K562 (cell line): ENCODE data around the gene UBE2H. TPM values are rescaled to one million over a fixed set of nuclear protein-coding genes. Genes with fewer than 3 reads are reported as not detected.

ENCODE experiments used
- ATAC-seq: fragments of 200-7000 bp; cut with Tn5 transposase; 3 replicates; pipeline ENCODE4 v1.9.1; 2020; ENCODE audit warnings: moderate library complexity
- BruUV-seq: library from RNA; stranded (reverse); fragments of 400-500 nt; replicated peaks from 2 replicates; lab custom pipeline; 2021; lab: Mats Ljungman, UMichigan
- CTCF ChIA-PET: fragments of 300-600 bp; formaldehyde crosslinking; extraction: SDS; loops from one replicate; lab custom pipeline; 2021; ENCODE audit warnings: low intra/inter-chr PET ratio; lab: Yijun Ruan, JAX
- POLR2A ChIA-PET: fragments of 300-600, 350-650 bp; sonication (Branson Sonifier 250); formaldehyde crosslinking; extraction: SDS; loops from one replicate; lab custom pipeline; 2021; ENCODE audit warnings: antibody characterized with exemption, inconsistent platforms; lab: Yijun Ruan, JAX
- DNase-seq, 4 experiments: peaks; one replicate each; pipeline versions ENCODE4 v3.0.0 to v3.0.0-alpha.2; 2011 to 2018; ENCODE audit warnings: low spot score in 3 of 4, mixed read lengths in 3 of 4; ENCODE audit errors: extremely low read depth in 1 of 4
- FAIRE-seq: peaks from 2 replicates; lab custom pipeline; 2011; peaks lifted over from hg19 to GRCh38; lab: Jason Lieb, UNC
- H2AFZ ChIP-seq: 2 replicates; pipeline ENCODE4 v1.6.0; 2011; ENCODE audit warnings: low read depth, low read length, control low read depth, inconsistent platforms
- H3K27ac ChIP-seq: fragments of 200-600 bp; 3 replicates; pipeline ENCODE4 v1.8.0; 2011; ENCODE audit warnings: low read depth, mild to moderate bottlenecking, control low read depth, inconsistent platforms, low read length, moderate library complexity, mixed read lengths; ENCODE audit errors: extremely low read depth
- H3K27me3 ChIP-seq, 2 experiments: fragments of 300-600 bp in 1 of 2; 2 replicates in 1 of 2; 3 replicates in 1 of 2; pipeline versions ENCODE4 v1.6.0 to v1.8.0; 2011; ENCODE audit warnings: inconsistent platforms in 2 of 2, low read length in 2 of 2, mild to moderate bottlenecking in 1 of 2, mixed read lengths in 1 of 2, moderate library complexity in 1 of 2; ENCODE audit not compliant: control insufficient read depth in 2 of 2, insufficient read depth in 2 of 2
- H3K36me3 ChIP-seq: fragments of 300-600 bp; 3 replicates; pipeline ENCODE4 v1.8.0; 2011; ENCODE audit warnings: mild to moderate bottlenecking, low read length, inconsistent platforms; ENCODE audit not compliant: control insufficient read depth, insufficient read depth
- H3K4me1 ChIP-seq, 2 experiments: fragments of 200-600 bp in 1 of 2; replicated peaks in 1 of 2; 2 replicates in 1 of 2; 3 replicates in 1 of 2; pipeline versions ENCODE4 v1.5.1 to v1.8.0; 2011; ENCODE audit warnings: inconsistent platforms in 2 of 2, low read length in 2 of 2, mild to moderate bottlenecking in 1 of 2, mixed read lengths in 1 of 2, moderate library complexity in 1 of 2; ENCODE audit not compliant: control insufficient read depth in 2 of 2, insufficient read depth in 2 of 2
- H3K4me2 ChIP-seq: 2 replicates; pipeline ENCODE4 v1.6.1; 2011; ENCODE audit warnings: low read length, control low read depth, inconsistent platforms, mixed read lengths; ENCODE audit not compliant: insufficient read depth
- H3K4me3 ChIP-seq: fragments of 200-600 bp; sonication (generic), shearing (Covaris generic); 2 replicates; pipeline ENCODE4 v1.5.1; 2016; ENCODE audit warnings: control low read depth, inconsistent platforms
- H3K79me2 ChIP-seq: fragments of 200-600 bp; 3 replicates; pipeline ENCODE4 v1.8.0; 2011; ENCODE audit warnings: low read length, inconsistent platforms; ENCODE audit not compliant: control insufficient read depth, insufficient read depth
- H3K9ac ChIP-seq, 2 experiments: 2 replicates each; pipeline versions ENCODE4 v1.6.0 to v1.6.1; 2011; ENCODE audit warnings: low read depth in 2 of 2, low read length in 2 of 2, control low read depth in 1 of 2, inconsistent platforms in 1 of 2, mild to moderate bottlenecking in 1 of 2, mixed read lengths in 1 of 2; ENCODE audit not compliant: insufficient read depth in 1 of 2
- H3K9me1 ChIP-seq: one replicate; pipeline ENCODE4 v1.6.0; 2011; ENCODE audit warnings: inconsistent platforms, mild to moderate bottlenecking, low read length, moderate library complexity; ENCODE audit not compliant: control insufficient read depth, insufficient read depth
- H3K9me3 ChIP-seq: replicated peaks from 2 replicates; pipeline ENCODE4 v1.5.1; 2011; ENCODE audit warnings: low read depth, low read length, inconsistent platforms; ENCODE audit not compliant: control insufficient read depth, insufficient read depth
- H4K20me1 ChIP-seq: replicated peaks from 2 replicates; pipeline ENCODE4 v1.6.1; 2011; ENCODE audit warnings: low read length, inconsistent platforms, mixed read lengths; ENCODE audit not compliant: control insufficient read depth, insufficient read depth
- BCL6 ChIP-seq: fragments of 250-450 bp; sonication (Bioruptor Pico); IDR thresholded peaks from 2 replicates; pipeline ENCODE4 v1.4.0; 2020
- E2F1 ChIP-seq: sonication (generic); formaldehyde crosslinking; IDR thresholded peaks from 2 replicates; pipeline ENCODE4 v1.8.1; 2023; ENCODE audit warnings: mild to moderate bottlenecking, missing genetic modification reagents, moderate library complexity
- EGR1 ChIP-seq: fragments of 450-650 bp; conservative IDR thresholded peaks from 2 replicates; pipeline ENCODE4 v1.6.1; 2017; ENCODE audit warnings: mild to moderate bottlenecking
- EWSR1 ChIP-seq: fragments of 450-650 bp; IDR thresholded peaks from 2 replicates; pipeline ENCODE4 v1.6.1; 2018; ENCODE audit warnings: borderline replicate concordance, mild to moderate bottlenecking, low read depth, moderate library complexity; ENCODE audit not compliant: partially characterized antibody
- GATAD2B ChIP-seq: fragments of 450-650 bp; IDR thresholded peaks from 2 replicates; pipeline ENCODE4 v1.6.1; 2017; ENCODE audit warnings: mild to moderate bottlenecking, borderline replicate concordance
- KLF13 ChIP-seq: fragments of 450-650 bp; IDR thresholded peaks from 2 replicates; pipeline ENCODE4 v1.6.1; 2016; ENCODE audit warnings: missing genetic modification characterization, low read depth, mild to moderate bottlenecking, missing compliant biosample characterization, moderate library complexity, borderline replicate concordance
- MAX ChIP-seq: sonication (generic); formaldehyde crosslinking; IDR thresholded peaks from 2 replicates; pipeline ENCODE4 v1.9.0; 2022; ENCODE audit warnings: mild to moderate bottlenecking, missing genetic modification reagents
- MCM2 ChIP-seq: fragments of 450-650 bp; IDR thresholded peaks from 2 replicates; pipeline ENCODE4 v1.6.1; 2017; ENCODE audit warnings: low read depth, mild to moderate bottlenecking
- NFXL1 ChIP-seq: fragments of 450-650 bp; formaldehyde crosslinking; IDR thresholded peaks from 2 replicates; pipeline ENCODE4 v1.4.0; 2021; ENCODE audit warnings: mild to moderate bottlenecking
- PBX2 ChIP-seq, 2 experiments: IDR thresholded peaks in 1 of 2; conservative IDR thresholded peaks in 1 of 2; 2 replicates each; pipeline ENCODE4 v1.6.1; 2016; ENCODE audit warnings: low read depth in 2 of 2, mild to moderate bottlenecking in 1 of 2, missing compliant biosample characterization in 1 of 2, missing genetic modification characterization in 1 of 2, moderate library complexity in 1 of 2
- PPARD ChIP-seq: fragments of 250-450 bp; sonication (Bioruptor Pico); IDR thresholded peaks from 2 replicates; pipeline ENCODE4 v1.8.0; 2022; ENCODE audit warnings: inconsistent platforms, mild to moderate bottlenecking, moderate library complexity
- RBM14 ChIP-seq: fragments of 200-400 bp; formaldehyde crosslinking; IDR thresholded peaks from 2 replicates; pipeline ENCODE4 v1.6.1; 2018; ENCODE audit warnings: low read depth, mild to moderate bottlenecking, low read length, moderate library complexity, borderline replicate concordance; ENCODE audit not compliant: insufficient read depth
- RCOR1 ChIP-seq, 2 experiments: IDR thresholded peaks; 2 replicates each; pipeline ENCODE4 v1.6.1; 2012; ENCODE audit warnings: low read depth in 2 of 2, low read length in 2 of 2, borderline replicate concordance in 1 of 2, improper control_type of control experiment in 1 of 2
- SLC30A9 ChIP-seq: fragments of 250-450 bp; sonication (Bioruptor Pico); IDR thresholded peaks from 2 replicates; pipeline ENCODE4 v1.8.0; 2022; ENCODE audit warnings: mild to moderate bottlenecking, moderate library complexity
- TAL1 ChIP-seq: fragments of 450-650 bp; IDR thresholded peaks from 2 replicates; pipeline ENCODE4 v1.6.1; 2016; ENCODE audit warnings: mild to moderate bottlenecking
- ZNF165 ChIP-seq: fragments of 250-450 bp; sonication (Bioruptor Pico); IDR thresholded peaks from 2 replicates; pipeline ENCODE4 v1.4.0; 2020; ENCODE audit warnings: borderline replicate concordance
- ZNF75A ChIP-seq: fragments of 450-650 bp; formaldehyde crosslinking; IDR thresholded peaks from 2 replicates; pipeline ENCODE4 v1.4.0; 2020; ENCODE audit warnings: mild to moderate bottlenecking
- WGBS: fragments of 100-300 bp; shearing (Covaris generic); methylation state at CpG from one replicate; pipeline ENCODE4 v1.1.6; 2016; ENCODE audit warnings: low coverage, mixed read lengths; ENCODE audit not compliant: insufficient coverage; ENCODE audit errors: missing lambda C conversion rate; 5-methylcytosine and 5-hydroxymethylcytosine counted together
- in situ Hi-C: fragments of 300-500 bp; cut with MboI; formaldehyde crosslinking; loops from 4 replicates; pipeline ENCODE4 v1.15.0; 2018; ENCODE audit warnings: inconsistent platforms, mixed read lengths
- intact Hi-C: fragments of 100-400 bp; cut with micrococcal nuclease; formaldehyde crosslinking; loops from 2 replicates; pipeline ENCODE4 v1.14.2; 2022
- polyA plus RNA-seq, 8 experiments: library from polyadenylated mRNA; depleted of rRNA in 4 of 8; stranded (reverse) in 5 of 8; unstranded in 3 of 8; fragments of >200 nt; fragmentation: Nextera tagmentation in 2 of 8; fragmentation: Illumina TruSeq in 1 of 8; extraction: Ambion mirVana in 2 of 8; extraction: Trizol in 1 of 8; gene quantifications; 2 replicates each; pipeline versions ENCODE4 v1.2.1 to v1.2.3, GENCODE V29; 2011 to 2014; ENCODE audit warnings: inconsistent platforms in 1 of 8, missing spikeins in 1 of 8
- total RNA-seq, 7 experiments: library from RNA; depleted of rRNA in 6 of 7; stranded (reverse); fragments of >200 nt in 6 of 7; fragmentation: Illumina TruSeq in 2 of 7; extraction: Trizol in 2 of 7; gene quantifications; 2 replicates each; pipeline versions ENCODE4 v1.2.1 to v1.2.3, GENCODE V29; 2011 to 2021; ENCODE audit warnings: low replicate concordance in 1 of 7

Gene UBE2H
- total and polyA plus RNA-seq, 9 of the 15 experiments (the other 6 are each of a cell fraction or from before 2014, with no cell fraction given) = 6.3 to 33.0 (median 13.3) TPM

- no peak for TF ChIP-seq GATAD2B
- no peak for TF ChIP-seq ZNF165 (CRISPR knock-in tag)
- TF ChIP-seq E2F1 = no peak
- no peak for TF ChIP-seq PBX2 (CRISPR knock-in tag; IDR thresholded peaks at IDR 0.05; ENCODE audit: low read depth)
- TF ChIP-seq PBX2 (tag; conservative IDR thresholded peaks at IDR 0.05; ENCODE audit: low read depth) = no peak
- 0 out of 2 replicates have a peak, but pooled peaks have one; percentile 6 for TF ChIP-seq NFXL1 (CRISPR knock-in tag)
Measured at GRCh38 chr7:129866251-129866650, 86.5 kb downstream of the UBE2H start (continued).

- Histone ChIP-seq H3K27ac (peak overlapping the region; percentile 9; the same call in 2 of the 3 replicates), H3K4me1 (peaks cover 9 to 41% of the 10 kb centered on the region in 2 experiments; a peak in 4 of 5 replicates)
- no peak for TF ChIP-seq EWSR1
- TF ChIP-seq RBM14 = no peak
- TF ChIP-seq TAL1 = no peak
- TF ChIP-seq KLF13 (tag) = peak; percentile 58; the same call in 1 of the 2 replicates
- no peak for TF ChIP-seq ZNF75A (CRISPR knock-in tag)
- TF ChIP-seq BCL6 (CRISPR knock-in tag) = no peak
- TF ChIP-seq MCM2 = no peak
- no peak for TF ChIP-seq MAX (CRISPR knock-in tag)
- TF ChIP-seq SLC30A9 (CRISPR knock-in tag) = no peak
- no peak for TF ChIP-seq EGR1
- TF ChIP-seq RCOR1 (IDR thresholded peaks at IDR 0.05; ENCODE audit: borderline replicate concordance in 1 of 2, low read depth in 2 of 2, low read length in 2 of 2) = peak in 1 of 2 experiments; percentile 43; a peak in 1 of 4 replicates
- no peak for TF ChIP-seq PPARD (CRISPR knock-in tag)
Measured at GRCh38 chr7:129865925-129866201, 86.9 kb downstream of the UBE2H start.

More at GRCh38 chr7:129865925-129866201, 86.9 kb downstream of the UBE2H start:
- ChIA-PET POLR2A (interaction anchor here (0.9 to 1.8 kb wide), 8 partner anchors 8 to 204 kb away, joined by 3 to 13 read pairs (median 4); partner anchors contain the start of gene KLHDC10), CTCF (no interaction called here)
- Histone ChIP-seq H3K79me2 (no peaks in the 10 kb centered on the region), H3K9me3 (no peaks in the 10 kb centered on the region), H3K9ac (peak overlapping the region in 1 of 2 experiments; percentile 9; a peak in 1 of 4 replicates), H3K27me3 (no peaks in the 10 kb centered on the region), H2AFZ (no peak overlapping the region), H3K4me3 (no peak overlapping the region), H4K20me1 (no peaks in the 10 kb centered on the region), H3K9me1 (peaks cover 2% of the 10 kb centered on the region), H3K4me2 (no peak overlapping the region), H3K36me3 (no peaks in the 10 kb centered on the region)
- in situ Hi-C loops = no loop called here
- BruUV-seq = no TSS peak
- WGBS = 5% methylated on average over 1 of the region's 1 CpG
- intact Hi-C loops = no loop called here
- DNase-seq = no peak
- FAIRE-seq = no peak
- ATAC-seq = peak; percentile 49
